GM19395 (cell line): ENCODE data around the gene TNS3.

Source experiments
- ATAC-seq: cut with Tn5 transposase; IDR thresholded peaks from one replicate; pipeline ENCODE4 v1.9.1; 2021; ENCODE audit warnings: mild to moderate bottlenecking, moderate library complexity; ENCODE audit not compliant: unreplicated experiment

Gene TNS3

DNA sequence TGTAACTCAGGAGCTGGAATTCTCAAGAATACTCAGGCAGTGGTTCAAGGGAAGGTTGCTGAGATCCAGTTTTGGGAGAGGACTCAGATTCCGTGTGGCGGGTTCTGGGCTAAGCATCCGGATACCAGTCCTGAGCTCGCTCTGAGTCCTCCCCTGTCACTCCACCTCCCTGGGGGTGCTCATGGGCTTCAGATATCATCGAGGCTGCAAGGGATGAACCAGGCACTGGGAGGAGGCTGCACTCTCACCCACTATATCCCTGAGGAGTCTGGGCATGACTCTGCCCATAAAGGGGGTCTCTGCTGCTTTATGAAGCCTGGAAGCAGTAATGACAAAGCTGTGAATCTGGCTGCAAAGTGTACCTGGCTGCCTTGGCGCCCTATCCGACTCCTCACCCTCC, 188.5 kb downstream of the TNS3 start:
- no peak for ATAC-seq

DNA sequence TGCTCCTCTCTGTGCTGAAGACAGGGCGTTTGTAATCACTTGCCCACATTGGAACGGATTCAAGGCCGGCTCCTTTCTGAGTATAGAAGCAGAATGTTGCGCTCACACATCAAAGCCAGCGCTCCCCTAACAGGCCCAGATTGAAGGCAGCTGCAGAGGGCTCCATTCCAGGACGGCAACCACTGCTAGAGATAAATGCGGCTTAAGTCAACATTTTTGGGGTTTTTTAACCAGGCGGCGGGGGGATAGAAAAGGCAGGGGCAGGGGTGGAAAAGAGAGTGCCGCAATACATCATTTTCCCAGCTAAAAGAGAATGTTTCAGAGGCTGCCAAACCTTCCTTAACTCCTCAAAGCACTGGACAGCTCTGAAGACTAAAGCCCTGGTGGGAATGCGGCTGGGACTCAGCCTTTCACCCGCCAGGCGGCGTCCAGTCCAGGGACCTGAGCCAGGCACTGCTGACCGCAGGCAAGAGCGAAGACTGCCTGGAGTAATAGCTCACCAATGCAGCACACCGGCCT, 189.6 kb downstream of the TNS3 start:
- no peak for ATAC-seq

DNA sequence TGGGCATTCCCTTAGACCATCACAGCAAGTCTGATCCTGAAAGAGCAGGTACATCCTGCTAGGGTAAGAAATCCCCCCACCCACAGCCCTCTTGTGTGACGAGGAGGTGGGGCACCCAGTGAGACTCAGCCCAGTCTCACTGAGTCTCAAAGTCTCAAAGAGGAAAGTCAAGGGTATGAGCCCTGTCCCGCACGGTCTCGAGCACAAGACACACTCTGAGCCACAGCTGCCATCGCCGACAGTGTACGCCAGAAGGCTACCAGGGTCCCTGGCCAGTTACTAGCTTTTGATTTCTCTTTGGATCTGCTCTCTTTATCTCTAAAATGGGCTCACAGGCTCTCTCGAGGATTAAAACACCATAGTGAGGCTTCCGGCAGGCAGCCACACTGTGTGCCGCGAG, 190.2 kb downstream of the TNS3 start:
- no peak for ATAC-seq

DNA sequence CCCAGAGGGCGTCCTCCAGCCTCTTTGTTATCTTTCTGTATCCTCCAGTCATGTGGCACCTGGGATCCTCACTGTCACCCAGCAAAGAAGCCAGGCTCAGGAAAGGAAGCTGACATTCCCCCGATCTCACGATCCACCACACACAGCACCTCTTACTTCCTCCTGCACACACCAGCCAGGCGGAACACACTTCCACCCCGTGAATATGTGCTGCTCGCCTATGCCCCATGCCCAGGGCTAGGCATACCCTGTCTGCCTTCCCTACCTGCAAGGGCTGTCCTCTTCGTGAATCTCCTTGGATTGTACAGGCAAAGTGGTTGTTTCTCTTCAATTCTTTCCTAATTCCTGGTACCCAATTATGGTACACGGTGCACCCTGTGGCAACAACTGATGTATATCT, 191.0 kb downstream of the TNS3 start:
- no peak for ATAC-seq

DNA sequence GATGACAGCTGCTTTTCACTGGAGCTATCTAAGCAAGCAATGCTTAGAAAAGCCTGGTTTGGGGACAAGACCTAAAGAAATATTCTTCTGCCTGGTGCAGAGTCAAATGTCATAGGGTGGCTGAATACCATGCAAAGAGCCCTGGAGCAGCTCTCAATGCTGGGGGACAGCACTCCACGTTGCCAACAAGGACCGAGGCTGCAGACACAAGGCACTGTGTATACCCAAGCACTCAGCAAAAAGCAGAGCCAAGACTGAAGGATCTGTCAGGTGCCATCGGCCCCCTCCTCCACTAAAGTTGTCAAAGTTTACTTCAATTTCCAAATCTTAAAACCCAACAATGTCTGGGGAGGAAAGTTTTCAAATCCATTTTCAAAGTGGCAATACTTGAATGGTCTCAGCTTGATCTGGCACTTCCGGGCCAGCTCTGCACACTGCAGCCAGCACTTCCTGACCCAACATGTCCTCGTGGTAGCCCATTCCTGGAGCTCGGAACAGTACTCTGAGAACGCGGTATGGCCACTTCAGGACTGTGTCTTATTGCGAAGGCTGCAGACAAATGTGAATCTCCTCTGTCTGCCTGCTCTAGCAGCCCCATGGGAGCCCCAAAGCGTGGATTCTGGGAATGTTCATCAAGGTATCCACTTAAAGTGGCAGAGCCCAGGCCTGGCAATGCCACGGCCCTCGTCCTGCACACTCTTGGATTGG, 191.8 kb downstream of the TNS3 start:
- no peak for ATAC-seq

DNA sequence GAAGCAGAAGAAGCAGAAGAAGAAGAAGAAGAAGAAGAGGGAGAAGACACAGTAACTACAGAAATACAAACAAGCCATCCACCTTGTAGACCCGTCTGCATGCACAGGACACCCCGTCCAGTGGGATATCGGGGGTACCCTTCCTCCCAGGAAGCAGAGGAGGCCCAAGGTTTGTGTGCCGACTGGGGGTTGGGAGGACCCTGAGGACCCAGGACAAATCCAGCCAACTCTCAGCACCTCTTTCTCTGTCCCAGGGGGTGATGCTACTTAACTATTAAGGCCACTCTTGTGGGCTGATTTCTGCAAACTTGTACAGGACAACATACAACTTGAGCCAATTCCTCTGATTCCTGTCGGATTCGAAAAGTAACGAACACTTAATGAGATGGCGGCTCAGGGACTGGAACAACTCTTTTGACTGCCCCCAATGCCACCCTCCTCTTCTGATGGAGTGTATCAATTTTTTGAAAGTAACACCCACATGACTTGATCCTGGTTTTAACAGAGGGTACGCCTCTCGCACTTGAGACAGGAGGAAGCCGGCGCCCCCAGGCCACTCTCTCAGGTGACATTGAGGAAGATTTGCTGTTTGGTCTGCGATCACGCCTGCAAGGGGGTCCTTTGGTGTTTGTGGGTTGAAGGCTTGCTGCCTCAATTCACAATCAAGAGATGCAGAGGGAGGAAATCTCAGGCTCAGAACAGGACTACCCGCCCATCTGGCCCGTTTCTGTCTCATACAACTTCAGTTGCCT, 192.6 kb downstream of the TNS3 start:
- no peak for ATAC-seq

DNA sequence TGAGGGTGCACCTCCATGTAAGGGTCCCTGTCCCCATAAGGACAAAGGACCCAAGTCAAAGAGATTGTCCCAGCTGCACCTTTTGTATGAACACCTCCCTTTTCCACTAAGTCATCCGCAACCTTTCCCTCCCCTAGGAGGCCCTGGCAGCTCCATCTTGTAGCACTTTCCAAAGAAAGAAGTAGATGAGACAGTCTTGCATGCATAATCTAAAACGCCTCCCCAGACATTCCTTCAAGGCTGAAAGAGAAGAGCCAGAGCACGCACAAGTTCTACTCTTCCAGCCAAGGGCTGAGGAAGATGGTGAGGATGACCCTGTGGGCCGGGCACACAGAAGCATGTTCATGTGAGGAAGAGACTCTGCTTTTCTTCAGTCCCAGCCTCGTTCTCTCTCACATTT, 194.4 kb downstream of the TNS3 start:
- no peak for ATAC-seq

DNA sequence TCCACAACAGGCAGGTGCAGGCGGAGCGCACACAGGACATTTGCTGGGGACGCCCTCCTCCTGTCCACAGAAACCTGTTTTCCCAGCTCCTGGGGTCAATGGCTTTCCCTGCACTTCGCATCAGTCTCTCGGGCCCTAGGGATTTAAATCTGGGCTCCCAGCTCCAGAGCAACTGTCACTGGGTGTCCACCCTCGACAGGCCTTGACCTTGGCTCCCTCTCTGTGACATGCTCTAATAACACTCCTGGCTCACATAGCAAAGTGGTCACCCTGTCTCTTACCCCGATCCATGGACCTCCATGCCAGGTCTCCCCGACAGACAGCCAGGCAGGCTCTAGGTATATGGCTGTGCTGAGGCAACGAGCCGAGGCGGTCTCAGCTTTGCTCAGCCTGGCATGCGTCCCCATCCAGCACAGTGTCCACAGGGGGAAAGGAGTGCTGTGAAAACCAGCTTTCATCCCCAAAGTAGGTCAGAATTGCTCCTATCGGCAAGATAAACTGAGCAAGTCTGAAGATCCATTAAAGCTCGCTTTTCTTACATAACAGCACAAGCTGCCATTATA, 195.6 kb downstream of the TNS3 start:
- ATAC-seq = no peak

DNA sequence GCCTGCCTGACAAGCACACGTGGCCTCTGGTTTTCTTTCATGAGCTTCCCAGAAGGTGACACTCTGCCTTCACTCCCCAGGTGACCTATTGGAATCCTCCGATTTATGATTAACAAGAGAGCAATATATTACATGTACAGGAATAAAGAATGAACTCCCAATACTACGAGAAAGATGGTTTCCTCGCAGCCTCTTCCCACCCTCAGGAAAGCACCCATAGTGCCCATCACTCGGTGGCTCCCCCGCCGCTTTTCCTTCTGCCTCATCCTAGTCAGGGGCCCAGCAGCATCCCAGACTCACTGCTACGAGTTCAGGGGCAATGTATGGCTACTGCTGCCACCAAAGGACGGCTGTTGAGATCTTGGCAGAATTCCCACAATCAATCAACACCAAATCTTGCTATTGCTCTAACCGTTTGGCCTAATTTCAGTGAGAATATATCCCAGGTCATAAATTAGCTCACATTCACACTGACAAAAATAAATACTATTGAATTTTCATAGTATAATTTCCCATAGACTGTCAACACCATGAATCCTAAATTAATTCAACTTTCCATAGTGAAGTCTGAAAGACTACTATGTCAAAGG, 196.3 kb downstream of the TNS3 start:
- ATAC-seq = no peak

DNA sequence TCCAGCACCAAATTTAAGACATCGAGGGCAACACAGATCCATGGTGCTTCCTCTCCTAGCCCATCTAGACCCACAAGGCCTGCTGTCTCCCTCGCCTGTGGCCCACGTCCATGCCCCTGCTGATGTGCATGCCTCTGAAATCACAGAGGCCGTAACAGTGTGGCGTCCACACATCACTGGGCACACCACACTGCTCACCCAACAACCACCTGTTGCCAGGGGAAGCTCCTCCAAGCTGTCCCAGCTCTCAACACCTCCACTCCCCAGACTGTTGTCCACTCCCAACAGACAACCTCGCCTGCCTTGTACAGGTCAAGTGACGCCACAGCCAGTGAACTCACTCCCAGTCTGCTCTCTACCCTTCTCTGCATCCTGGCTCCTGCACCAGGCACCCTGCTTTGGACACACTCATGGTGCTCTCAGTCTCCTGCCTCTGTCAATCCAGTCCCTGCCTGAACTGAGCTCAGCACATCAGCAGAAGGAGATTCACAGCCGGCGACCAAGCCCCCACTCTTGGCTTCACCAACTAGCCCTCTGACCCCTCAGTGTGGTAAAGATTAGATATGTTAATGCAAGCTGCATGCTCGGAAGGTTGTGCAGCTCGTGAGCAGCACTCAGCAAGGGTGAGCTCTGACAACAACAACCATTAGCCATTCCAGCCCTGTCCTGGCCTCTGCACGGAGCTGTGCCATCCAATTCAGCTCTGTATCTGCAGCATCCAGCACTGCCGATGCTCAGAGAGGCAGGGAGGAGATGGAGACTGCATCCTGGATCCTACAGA, 197.0 kb downstream of the TNS3 start:
- ATAC-seq = no peak

DNA sequence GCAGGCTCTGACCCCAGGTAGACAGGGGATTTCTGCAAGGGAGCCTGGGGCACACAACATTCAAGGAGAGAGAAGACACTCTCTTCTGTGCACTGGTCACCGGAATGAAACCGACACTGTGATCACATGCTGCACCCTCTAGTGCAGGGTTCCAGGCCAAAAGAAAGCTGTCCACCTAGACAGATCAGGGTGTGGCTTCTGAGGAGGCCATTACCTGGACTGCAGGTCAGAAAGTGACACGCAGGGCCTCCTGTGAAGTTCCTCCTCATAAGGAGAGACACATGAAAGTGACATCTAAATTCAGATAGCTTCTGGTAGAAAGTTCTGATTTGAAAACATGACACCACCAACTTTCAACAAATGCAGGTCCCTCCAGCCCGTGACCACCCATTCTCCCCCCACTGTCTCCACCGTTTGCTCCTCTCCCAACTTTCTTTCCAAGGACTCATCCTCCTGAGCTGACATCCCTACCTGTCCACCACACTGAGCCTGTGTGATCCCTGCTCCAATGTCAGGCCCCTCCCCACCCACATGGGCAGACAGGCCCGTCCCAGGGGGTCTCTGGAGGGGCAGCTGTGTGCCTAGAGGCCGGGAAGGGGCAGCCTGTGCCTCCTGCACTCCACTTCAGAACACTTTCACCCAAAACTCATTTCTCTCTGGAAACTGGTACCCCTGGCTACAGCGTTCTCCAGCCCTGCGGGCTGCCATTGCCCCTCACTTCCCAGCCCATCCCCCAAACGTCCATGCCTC, 198.0 kb downstream of the TNS3 start:
- no peak for ATAC-seq

DNA sequence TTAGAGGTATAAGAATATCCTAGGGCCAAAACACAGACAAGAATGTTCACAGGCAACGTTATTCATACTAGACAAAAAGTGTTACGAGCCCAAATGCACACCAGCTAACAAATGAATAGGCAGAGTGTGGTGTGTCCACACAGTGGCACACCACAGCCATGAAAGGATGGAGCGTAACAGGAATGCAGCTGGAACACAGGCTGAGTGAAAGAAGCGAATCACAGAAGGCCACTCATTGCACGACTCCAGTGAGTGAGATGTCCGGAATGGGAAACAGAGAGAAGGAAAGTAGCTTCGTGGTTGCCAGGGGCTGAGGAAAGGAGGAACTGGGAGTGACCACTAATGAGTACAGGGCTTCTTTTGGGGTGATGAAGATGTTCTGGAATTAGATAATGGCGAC, 198.8 kb downstream of the TNS3 start:
- ATAC-seq = no peak

DNA sequence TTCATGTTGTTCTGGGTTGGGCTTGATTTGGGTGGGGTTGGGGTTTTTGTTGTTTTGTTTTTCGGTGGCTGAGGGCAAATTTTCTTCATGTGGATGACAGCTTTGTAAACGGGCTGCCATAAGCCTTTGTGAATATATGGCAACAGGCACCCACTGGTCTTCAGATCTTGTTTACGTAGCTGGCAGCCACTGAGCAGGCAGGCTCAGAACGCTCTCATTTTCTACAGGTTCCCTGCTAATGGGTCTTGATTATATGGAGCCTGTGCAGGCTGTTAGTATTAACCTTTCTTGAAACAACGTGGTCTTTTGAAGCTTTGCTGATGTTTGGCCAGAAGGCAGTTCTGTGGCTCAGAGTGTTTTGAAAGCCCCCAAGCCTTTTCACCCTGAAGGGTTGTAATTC, 199.7 kb downstream of the TNS3 start:
- no peak for ATAC-seq

DNA sequence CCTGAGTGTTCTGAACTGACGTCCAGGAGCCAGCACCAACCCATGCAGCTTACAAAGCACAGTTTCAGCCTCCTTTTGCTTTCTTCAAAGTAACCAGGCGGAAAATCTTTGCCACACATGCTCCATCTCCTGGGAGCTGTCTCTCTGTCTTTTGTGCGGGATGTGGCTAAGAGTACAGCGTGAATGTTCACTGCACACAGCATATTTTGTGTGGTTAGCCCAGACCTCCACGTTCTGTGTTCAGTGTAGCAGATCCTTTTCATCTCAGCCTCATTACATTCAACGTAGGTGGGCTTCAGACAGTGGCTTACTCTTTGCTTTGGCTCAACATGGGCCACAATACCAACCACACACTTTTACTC, 200.8 kb downstream of the TNS3 start:
- no peak for ATAC-seq

DNA sequence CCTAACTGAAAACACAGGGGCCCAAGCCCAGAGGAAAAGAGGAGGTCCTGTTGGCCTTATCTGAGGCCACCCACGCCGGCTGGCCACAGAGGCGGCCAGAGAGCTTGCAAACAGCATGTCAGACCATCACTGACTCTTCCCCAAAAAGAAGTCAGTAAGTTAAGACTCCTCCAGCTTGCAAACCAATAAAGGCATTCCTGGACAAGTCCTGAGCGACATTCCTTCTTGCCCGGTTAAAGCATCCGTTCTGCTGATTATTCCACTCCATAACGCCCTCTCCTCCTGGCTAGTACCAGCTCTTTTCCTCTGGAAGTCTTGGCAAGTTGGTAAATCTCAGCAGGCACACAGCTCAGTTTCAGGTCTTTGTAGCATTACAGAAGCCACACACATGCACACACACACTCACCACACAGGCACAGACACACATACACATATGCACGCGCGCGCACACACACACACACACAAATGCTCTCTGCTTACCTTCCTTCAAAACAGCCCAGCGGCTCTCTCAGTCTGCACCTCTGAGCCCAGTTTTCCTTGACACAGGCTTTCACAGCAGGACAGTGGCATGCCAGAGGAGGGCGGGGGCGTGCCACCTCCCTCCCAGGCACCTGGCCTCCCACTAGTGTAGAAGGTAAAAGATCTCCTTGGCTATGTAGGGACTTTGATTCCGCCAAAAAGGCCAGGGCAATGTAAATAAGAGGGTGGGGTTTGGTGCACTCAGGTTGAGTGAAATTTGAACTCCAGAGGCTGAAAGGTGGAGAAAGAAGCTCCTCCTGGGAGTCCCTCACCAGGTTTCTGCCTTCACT, 201.4 kb downstream of the TNS3 start:
- no peak for ATAC-seq

DNA sequence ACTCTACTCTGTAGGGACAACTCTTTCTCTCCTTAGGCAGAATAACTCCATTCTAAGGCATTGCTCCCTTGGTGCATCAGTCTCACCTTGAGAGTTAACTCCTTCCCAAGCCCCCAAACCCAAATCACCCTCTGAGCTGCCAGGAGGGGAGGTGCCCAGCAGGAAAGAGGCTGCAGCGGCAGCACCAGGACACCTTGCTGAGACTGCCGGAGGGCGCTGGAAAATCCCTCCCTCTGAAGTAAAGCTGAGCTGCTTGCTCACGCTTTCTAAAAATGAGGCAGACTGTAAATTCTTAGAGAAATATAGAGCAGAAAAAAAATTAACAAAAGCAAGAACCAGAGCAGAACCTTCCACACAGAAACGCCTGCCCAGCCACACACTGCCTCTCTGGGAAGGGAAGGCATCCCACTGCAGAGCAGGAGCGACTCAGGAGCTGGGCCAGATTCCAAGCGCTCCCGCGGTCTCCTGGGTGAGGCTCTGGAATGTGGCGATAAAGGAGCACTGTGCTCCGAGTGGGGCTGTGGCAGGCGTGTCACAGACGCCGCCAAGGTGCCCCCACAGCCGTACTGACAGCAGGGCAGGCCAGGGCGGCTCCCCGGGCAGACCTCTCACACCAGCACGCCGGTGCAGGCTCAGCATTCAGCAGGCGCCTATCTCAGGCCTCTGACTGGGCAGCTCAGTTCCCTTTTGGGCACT, 202.1 kb downstream of the TNS3 start:
- no peak for ATAC-seq

DNA sequence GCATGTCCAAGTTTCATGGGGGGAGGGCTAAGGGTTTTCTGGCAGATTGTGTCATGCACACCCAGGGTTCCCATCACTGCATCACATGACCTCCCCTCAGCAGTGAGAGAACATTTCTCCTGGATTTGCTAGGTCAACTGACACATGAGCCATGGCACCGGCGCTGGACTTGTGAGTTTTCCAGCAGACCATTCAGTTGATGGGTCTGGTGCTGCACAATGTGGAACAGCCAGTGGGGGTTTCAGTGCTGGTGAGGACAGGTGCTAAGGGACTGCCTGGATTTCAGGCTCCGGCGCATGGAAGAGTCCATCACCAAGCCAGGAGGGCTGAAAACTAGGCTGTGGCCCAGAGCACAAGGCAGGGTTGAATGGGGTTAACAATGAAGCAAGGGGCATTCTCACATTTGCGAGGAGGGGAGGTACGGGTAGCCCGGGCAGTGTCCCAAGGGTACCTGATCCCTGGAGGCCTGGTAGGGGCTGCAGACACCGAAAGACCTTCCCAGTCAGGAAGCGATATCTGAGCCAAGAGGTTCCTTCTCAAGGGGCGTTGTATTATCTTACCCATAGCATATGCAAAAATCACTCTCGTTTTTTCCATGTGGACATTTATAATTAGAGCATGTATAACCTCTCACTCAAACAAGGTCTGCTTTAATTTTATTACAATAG, 203.0 kb downstream of the TNS3 start:
- ATAC-seq = no peak

DNA sequence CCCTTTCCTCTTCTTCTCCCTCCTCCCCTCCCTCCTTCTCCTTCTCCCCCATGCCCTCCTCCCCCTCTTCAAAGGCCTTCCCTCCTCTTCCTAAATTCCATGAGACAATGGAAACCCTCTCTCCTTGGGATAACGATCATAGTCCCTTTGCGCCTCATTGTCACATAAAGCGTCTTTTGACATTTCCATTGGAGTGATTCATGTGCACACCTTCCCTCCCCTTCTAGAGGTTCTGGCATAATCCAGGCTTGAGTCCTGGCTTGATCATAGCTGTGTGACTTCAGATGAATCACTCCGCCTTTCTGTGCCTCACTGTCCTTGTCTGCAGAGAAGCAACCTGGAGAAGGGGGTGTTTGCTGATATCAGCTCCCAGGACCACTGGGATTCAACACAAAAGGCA, 204.2 kb downstream of the TNS3 start:
- ATAC-seq = no peak
